Measurements from ENCODE around the gene HTATIP2. TPM values are rescaled to one million over a fixed set of nuclear protein-coding genes. Genes with fewer than 3 reads are reported as not detected.

HTATIP2 gene
- total and polyA plus RNA-seq, 2 of the 4 experiments (the other 2 are of a cell fraction): 7.2 to 11.6 TPM

DNA sequence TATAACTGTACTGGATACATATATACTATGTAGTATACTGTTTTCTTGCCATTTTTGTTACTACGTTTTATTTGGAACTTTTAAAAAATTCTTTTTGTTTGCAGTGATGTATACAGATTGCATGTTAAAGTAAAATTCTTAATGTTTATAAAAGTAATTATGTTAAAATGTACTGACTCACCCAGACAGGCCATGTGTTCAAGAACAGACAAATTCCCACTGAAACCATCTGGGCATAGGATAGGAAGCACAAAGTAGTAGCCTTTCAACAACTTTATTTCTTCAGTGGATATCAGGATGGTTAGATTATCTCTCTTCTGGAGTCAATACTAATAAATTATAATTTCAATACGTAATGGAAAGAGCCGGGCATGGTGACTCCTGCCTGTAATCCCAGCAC lies 43.8 kb downstream of the HTATIP2 start:
- Histone ChIP-seq H2BK5ac (ENCODE audit: low read depth, low read length, poor library complexity, severe bottlenecking) (no peak overlapping the region), H3K4me1 (ENCODE audit: control insufficient read depth, insufficient read depth, low read length) (peaks cover 1% of the 10 kb centered on the region; the same call in 1 of the 2 replicates), H3K56ac (ENCODE audit: extremely low read depth, insufficient read depth, low read length) (no peak overlapping the region), H3K27ac (ENCODE audit: insufficient read depth, low read length) (no peak overlapping the region), H2AK5ac (ENCODE audit: low read depth, low read length) (no peak overlapping the region), H4K91ac (ENCODE audit: insufficient read depth, low read depth, low read length) (no peak overlapping the region), H4K8ac (ENCODE audit: low read depth in 2 of 2, low read length in 2 of 2) (no peak overlapping the region), H3K9me1 (ENCODE audit: insufficient read depth, low read length) (no peaks in the 10 kb centered on the region), H3K4me2 (ENCODE audit: low read depth, low read length) (no peak overlapping the region), H3K23ac (ENCODE audit: low read depth, low read length) (no peak overlapping the region), H3K4me3 (ENCODE audit: insufficient read depth, low read depth, low read length) (no peak overlapping the region), H2BK120ac (ENCODE audit: low read depth, low read length) (no peak overlapping the region), H3K4ac (ENCODE audit: low read depth, low read length) (no peak overlapping the region), H2BK15ac (ENCODE audit: low read depth, low read length) (no peak overlapping the region), H4K5ac (ENCODE audit: low read depth, low read length) (no peak overlapping the region), H3K27me3 (ENCODE audit: control insufficient read depth, insufficient read depth, low read length) (no peaks in the 10 kb centered on the region), H3K9ac (ENCODE audit: low read depth, low read length) (no peak overlapping the region), H2BK20ac (ENCODE audit: low read depth, low read length) (no peak overlapping the region), H4K20me1 (ENCODE audit: insufficient read depth, low read length) (no peaks in the 10 kb centered on the region), H3K79me1 (ENCODE audit: low read depth in 1 of 2, low read length in 2 of 2) (no peaks in the 10 kb centered on the region), H3K14ac (replicated peaks; ENCODE audit: low read depth, low read length) (no peak overlapping the region), H3K36me3 (ENCODE audit: control insufficient read depth, insufficient read depth, low read length) (0 out of 2 replicates have a peak, but pooled peaks cover 2% of the 10 kb centered on the region), H3K18ac (ENCODE audit: low read depth, low read length) (no peak overlapping the region), H2AK9ac (replicated peaks; ENCODE audit: low read depth, low read length, poor library complexity) (no peak overlapping the region), H2AFZ (replicated peaks; ENCODE audit: low read length, poor library complexity) (no peak overlapping the region), H3K9me3 (ENCODE audit: control insufficient read depth, insufficient read depth, low read length) (no peaks in the 10 kb centered on the region)
- CTCF ChIA-PET: no interaction called here
- POLR2A ChIA-PET (ENCODE audit: unreplicated experiment): no interaction called here
- dilution Hi-C loops (cut with HindIII; ENCODE audit: low sequenced_read_pairs, unreplicated experiment): no loop called here
- DNase-seq (peak; percentile 53), ATAC-seq (ENCODE audit: low read depth) (peak; percentile 79)
- intact Hi-C loops (cut with micrococcal nuclease): no loop called here
- in situ Hi-C loops (cut with MboI; ENCODE audit: low sequenced_read_pairs): no loop called here
- WGBS, 2 experiments (ENCODE audit: extremely low coverage in 2 of 2, insufficient read length in 1 of 2): no CpG with 5 or more reads among the region's 3 CpGs
- BruUV-seq (replicated peaks): no TSS peak
- no peak for TF ChIP-seq MAZ (IDR thresholded peaks at IDR 0.05; ENCODE audit: borderline replicate concordance, low read depth, low read length)
- TF ChIP-seq, protein P1, sequence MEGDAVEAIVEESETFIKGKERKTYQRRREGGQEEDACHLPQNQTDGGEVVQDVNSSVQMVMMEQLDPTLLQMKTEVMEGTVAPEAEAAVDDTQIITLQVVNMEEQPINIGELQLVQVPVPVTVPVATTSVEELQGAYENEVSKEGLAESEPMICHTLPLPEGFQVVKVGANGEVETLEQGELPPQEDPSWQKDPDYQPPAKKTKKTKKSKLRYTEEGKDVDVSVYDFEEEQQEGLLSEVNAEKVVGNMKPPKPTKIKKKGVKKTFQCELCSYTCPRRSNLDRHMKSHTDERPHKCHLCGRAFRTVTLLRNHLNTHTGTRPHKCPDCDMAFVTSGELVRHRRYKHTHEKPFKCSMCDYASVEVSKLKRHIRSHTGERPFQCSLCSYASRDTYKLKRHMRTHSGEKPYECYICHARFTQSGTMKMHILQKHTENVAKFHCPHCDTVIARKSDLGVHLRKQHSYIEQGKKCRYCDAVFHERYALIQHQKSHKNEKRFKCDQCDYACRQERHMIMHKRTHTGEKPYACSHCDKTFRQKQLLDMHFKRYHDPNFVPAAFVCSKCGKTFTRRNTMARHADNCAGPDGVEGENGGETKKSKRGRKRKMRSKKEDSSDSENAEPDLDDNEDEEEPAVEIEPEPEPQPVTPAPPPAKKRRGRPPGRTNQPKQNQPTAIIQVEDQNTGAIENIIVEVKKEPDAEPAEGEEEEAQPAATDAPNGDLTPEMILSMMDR (conservative IDR thresholded peaks at IDR 0.05; ENCODE audit: low read depth, low read length): no peak

Data from IMR-90 (cell line).